ENCODE results near the gene RNF207. TPM values are rescaled to one million over a fixed set of nuclear protein-coding genes. Genes with fewer than 3 reads are reported as not detected.

The RNF207 gene
- total RNA-seq, 4 donors from 2014 or later = 2.1 to 41.1 (median 20.5) TPM

DNA sequence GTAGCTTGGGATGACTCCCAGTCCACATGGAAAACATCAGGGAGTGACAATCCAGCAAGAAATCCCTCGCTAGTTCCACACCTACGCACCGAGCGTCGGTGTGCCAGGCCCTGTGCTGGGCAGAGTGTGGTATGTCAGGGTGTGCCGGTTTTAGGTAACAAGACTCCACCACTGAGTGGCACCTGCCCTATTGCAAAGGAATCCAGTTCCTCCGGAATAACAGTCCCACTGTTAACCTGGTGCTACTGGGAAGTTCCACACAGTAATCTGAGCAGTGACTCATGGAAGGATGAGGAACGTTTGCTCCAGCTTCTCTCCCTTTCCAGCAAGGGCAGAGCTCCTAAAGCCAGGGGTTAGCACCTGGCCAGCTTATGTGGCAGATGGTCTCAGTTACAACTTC is 14.3 kb downstream of the RNF207 start:
- H3K27ac ChIP-seq = no peak overlapping the region
- no peak overlapping the region for H3K4me3 ChIP-seq
- intact Hi-C loops (cut with DNase I; ENCODE audit: low total_unique reads) = no loop called here
- H3K36me3 ChIP-seq = no peaks in the 10 kb centered on the region
- no peaks in the 10 kb centered on the region for H3K4me1 ChIP-seq
- H3K9me3 ChIP-seq = no peaks in the 10 kb centered on the region
- no peak for TF ChIP-seq POLR2A (IDR thresholded peaks at IDR 0.05)
- TF ChIP-seq, protein P1, sequence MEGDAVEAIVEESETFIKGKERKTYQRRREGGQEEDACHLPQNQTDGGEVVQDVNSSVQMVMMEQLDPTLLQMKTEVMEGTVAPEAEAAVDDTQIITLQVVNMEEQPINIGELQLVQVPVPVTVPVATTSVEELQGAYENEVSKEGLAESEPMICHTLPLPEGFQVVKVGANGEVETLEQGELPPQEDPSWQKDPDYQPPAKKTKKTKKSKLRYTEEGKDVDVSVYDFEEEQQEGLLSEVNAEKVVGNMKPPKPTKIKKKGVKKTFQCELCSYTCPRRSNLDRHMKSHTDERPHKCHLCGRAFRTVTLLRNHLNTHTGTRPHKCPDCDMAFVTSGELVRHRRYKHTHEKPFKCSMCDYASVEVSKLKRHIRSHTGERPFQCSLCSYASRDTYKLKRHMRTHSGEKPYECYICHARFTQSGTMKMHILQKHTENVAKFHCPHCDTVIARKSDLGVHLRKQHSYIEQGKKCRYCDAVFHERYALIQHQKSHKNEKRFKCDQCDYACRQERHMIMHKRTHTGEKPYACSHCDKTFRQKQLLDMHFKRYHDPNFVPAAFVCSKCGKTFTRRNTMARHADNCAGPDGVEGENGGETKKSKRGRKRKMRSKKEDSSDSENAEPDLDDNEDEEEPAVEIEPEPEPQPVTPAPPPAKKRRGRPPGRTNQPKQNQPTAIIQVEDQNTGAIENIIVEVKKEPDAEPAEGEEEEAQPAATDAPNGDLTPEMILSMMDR (IDR thresholded peaks at IDR 0.05) = no peak
- DNase-seq = no peak
- no peaks in the 10 kb centered on the region for H3K27me3 ChIP-seq

DNA sequence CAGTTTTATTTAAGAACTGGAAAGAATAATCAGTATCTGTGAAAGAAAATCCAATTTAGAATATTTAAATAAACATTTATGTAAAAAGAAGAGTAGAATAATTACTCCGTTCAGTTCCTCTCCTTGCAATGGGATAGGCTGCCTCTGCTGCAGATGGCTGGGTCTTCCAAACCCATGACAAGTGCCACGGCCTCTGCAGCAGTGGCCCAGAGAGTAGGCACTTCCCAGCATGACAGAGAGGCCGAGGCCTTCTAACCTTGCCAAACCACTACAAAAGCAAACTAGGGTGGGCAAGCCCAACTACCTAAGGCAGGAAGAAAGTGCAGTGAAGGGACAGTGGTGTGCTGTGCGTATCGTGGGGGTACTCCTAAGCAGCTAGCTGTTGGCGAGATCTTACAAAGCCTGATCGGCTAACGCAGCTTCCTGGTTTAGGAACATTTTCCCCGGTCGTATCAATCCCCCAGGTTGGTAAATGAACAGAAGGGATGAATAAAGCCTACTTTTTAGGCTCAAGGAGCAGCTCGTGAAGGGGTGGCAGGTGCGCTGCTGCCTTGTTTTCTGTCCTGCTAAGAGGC is 15.4 kb downstream of the RNF207 start:
- intact Hi-C loops (cut with DNase I; ENCODE audit: low total_unique reads) = no loop called here

DNA sequence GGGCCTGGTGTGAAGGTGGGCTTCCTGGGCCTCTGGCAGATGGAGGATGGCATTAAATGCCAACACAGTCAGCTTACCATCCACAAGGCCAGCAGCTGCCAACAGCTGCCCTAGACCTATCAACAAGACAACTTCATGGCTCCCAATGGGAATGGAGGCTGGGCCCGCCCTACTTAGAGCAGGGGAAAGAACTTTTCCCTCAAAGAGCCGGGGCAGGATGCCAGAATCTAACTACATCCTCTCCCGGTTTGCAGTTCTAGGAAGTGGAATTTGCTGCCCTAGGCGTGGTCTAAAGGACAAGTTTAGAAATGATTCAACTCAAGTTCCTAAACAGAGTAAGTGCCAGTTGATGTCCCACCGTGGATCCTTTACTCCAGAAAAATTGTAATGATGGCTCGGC is 16.7 kb downstream of the RNF207 start:
- Histone ChIP-seq H3K27ac (no peak overlapping the region), H3K9me3 (no peaks in the 10 kb centered on the region), H3K4me1 (no peaks in the 10 kb centered on the region), H3K27me3 (no peaks in the 10 kb centered on the region), H3K4me3 (no peak overlapping the region), H3K36me3 (no peaks in the 10 kb centered on the region)
- no peak for TF ChIP-seq POLR2A (IDR thresholded peaks at IDR 0.05)
- TF ChIP-seq, protein P1 (IDR thresholded peaks at IDR 0.05) = no peak
- DNase-seq = peak in 1 of 2 donors; percentile 56
- intact Hi-C loops (cut with DNase I; ENCODE audit: low total_unique reads) = no loop called here

More for the DNA sequence above, 15.4 kb downstream of the RNF207 start:
- TF ChIP-seq, protein P1 (IDR thresholded peaks at IDR 0.05) = no peak
- TF ChIP-seq POLR2A (IDR thresholded peaks at IDR 0.05) = no peak
- H3K27ac ChIP-seq = no peak overlapping the region
- no peaks in the 10 kb centered on the region for H3K9me3 ChIP-seq
- no peaks in the 10 kb centered on the region for H3K27me3 ChIP-seq
- H3K36me3 ChIP-seq = no peaks in the 10 kb centered on the region
- H3K4me1 ChIP-seq = no peaks in the 10 kb centered on the region
- DNase-seq = no peak
- H3K4me3 ChIP-seq = no peak overlapping the region

DNA sequence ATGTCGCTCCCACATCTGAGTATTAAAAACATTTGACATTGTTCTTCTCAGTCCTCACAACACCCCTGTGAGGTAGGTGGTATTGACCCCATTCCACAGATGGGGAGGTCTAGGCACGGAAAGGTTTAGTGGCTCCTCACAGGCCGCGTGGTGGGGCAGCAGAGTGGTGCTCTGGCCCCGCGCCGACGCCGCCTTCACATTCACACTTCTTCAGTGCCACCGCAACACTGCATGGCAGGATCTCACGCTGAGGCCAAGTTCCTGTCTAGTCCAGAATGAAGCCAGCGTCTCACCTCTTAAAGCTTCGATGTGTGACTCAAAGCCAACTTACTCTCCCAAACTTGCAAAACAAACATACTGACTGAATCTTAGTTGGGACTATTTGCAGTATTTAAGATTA is 17.7 kb downstream of the RNF207 start:
- H3K9me3 ChIP-seq = no peaks in the 10 kb centered on the region
- H3K36me3 ChIP-seq = no peaks in the 10 kb centered on the region
- H3K4me1 ChIP-seq = no peaks in the 10 kb centered on the region
- no peak for DNase-seq
- no peak overlapping the region for H3K4me3 ChIP-seq
- no peaks in the 10 kb centered on the region for H3K27me3 ChIP-seq
- intact Hi-C loops (cut with DNase I; ENCODE audit: low total_unique reads) = no loop called here
- no peak for TF ChIP-seq POLR2A (IDR thresholded peaks at IDR 0.05)
- TF ChIP-seq, protein P1 (IDR thresholded peaks at IDR 0.05) = no peak
- H3K27ac ChIP-seq = no peak overlapping the region

DNA sequence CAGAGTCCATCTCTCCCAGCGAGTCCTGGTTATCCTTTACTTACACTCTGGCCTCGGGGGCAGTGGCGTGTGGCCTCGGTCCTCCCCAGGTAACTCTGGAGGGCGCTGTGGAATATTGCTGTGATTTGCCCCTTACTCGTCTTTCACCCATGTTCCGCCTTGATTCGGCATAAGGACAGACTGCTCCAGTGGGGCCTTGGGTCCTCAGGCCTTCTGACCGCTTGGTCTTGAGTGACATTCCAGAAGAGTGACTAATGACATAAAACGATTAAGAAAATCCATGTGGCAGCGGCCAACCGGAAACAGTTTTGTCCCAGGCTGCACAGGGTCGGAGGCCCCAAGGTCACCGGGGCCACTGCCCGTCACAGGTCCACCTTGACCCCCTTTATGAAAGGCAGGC is 18.8 kb downstream of the RNF207 start:
- H3K27me3 ChIP-seq = no peaks in the 10 kb centered on the region
- no peak overlapping the region for H3K27ac ChIP-seq
- no peaks in the 10 kb centered on the region for H3K4me1 ChIP-seq
- no peaks in the 10 kb centered on the region for H3K36me3 ChIP-seq
- no peaks in the 10 kb centered on the region for H3K9me3 ChIP-seq
- intact Hi-C loops (cut with DNase I; ENCODE audit: low total_unique reads) = no loop called here
- no peak for DNase-seq
- TF ChIP-seq POLR2A (IDR thresholded peaks at IDR 0.05) = no peak
- TF ChIP-seq, protein P1 (IDR thresholded peaks at IDR 0.05) = no peak
- no peak overlapping the region for H3K4me3 ChIP-seq
